Measurements from ENCODE around the gene MED13L. TPM values are rescaled to one million over a fixed set of nuclear protein-coding genes. Genes with fewer than 3 reads are reported as not detected.
A peak's percentile ranks its signal among the peaks of the same experiment; 100 is the strongest.

Gene MED13L
- total RNA-seq, 2 donors from 2014 or later: 121 to 142 TPM

DNA sequence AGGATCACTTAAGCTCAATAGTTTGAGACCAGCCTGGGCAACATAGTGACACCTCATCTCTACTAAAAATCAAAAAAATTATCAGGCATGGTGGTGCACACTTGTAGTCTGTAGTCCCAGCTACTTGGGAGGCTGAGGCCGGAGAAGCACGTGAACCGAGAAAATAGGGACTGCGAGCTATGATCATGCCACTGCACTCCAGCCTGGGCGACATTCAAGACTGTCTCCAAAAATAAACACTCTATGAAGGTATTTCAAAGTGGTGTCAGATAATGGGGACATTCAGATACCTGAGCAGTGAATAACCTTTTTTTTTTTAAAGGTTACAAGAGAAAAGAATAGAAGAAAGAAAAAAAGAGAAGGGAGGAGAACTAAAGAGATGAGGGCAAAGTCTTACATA is 98.1 kb downstream of the MED13L start:
- H3K4me1 Mint-ChIP-seq (ENCODE audit: low read depth in 2 of 2): peaks cover 37 to 50% of the 10 kb centered on the region in 2 donors
- peaks cover 4% of the 10 kb centered on the region for H3K9me3 Mint-ChIP-seq
- no peak overlapping the region for H3K4me3 Mint-ChIP-seq
- H3K36me3 Mint-ChIP-seq: peaks cover 4% of the 10 kb centered on the region
- ATAC-seq: no peak
- H3K27me3 Mint-ChIP-seq: no peaks in the 10 kb centered on the region
- DNase-seq (ENCODE audit: low spot score): no peak
- H3K27ac Mint-ChIP-seq: peak overlapping the region in 1 of 2 donors; percentile 40

DNA sequence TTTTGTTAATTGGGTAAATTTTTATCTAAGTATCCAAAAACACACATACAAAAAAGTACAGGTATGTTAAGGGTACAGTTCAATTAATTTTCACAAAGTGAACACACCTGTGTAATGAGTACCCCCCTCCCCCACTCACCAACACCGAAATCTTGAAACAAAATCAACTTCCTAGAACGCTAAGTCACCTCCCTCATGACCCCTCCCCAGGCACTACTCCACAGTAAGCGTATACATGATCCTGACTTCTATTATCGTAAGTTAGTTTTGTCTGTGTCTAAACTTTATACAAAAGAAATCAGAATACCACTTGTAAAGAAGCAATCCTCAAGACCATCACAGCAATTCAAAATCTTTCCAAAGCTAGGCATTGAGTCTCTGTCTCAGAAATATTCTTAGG is 100.5 kb downstream of the MED13L start:
- H3K4me1 Mint-ChIP-seq (ENCODE audit: low read depth in 2 of 2): peaks cover 34 to 52% of the 10 kb centered on the region in 2 donors
- DNase-seq (ENCODE audit: low spot score): no peak
- H3K36me3 Mint-ChIP-seq: no peaks in the 10 kb centered on the region
- peaks cover 4% of the 10 kb centered on the region for H3K9me3 Mint-ChIP-seq
- no peak overlapping the region for H3K4me3 Mint-ChIP-seq
- H3K27me3 Mint-ChIP-seq: no peaks in the 10 kb centered on the region
- ATAC-seq: no peak
- no peak overlapping the region for H3K27ac Mint-ChIP-seq

DNA sequence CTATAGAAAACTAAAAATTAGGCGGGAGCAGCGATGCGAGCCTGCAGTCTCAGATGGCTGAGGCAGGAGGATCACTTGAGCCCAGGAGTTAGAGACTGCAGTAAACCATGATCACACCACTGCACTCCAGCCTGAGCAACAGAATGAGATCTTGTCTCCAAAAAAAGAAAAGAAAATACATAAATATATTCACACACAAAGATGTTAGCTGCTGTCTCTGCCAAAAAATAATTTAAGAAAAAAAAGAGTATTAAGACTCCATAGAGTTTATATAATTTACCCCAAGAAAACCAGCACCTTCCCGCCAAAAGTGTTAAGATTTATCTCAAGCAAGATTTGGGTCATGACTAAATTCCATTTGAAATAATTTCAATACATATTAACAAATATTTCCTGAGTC is 102.6 kb downstream of the MED13L start:
- peaks cover 46 to 62% of the 10 kb centered on the region in 2 donors for H3K4me1 Mint-ChIP-seq (ENCODE audit: low read depth in 2 of 2)
- peak overlapping the region; percentile 98 to 99 for H3K27ac Mint-ChIP-seq
- ATAC-seq: no peak
- no peak for DNase-seq (ENCODE audit: low spot score)
- no peak overlapping the region for H3K4me3 Mint-ChIP-seq
- H3K36me3 Mint-ChIP-seq: peaks cover 8% of the 10 kb centered on the region
- no peaks in the 10 kb centered on the region for H3K27me3 Mint-ChIP-seq
- H3K9me3 Mint-ChIP-seq: peaks cover 4% of the 10 kb centered on the region

DNA sequence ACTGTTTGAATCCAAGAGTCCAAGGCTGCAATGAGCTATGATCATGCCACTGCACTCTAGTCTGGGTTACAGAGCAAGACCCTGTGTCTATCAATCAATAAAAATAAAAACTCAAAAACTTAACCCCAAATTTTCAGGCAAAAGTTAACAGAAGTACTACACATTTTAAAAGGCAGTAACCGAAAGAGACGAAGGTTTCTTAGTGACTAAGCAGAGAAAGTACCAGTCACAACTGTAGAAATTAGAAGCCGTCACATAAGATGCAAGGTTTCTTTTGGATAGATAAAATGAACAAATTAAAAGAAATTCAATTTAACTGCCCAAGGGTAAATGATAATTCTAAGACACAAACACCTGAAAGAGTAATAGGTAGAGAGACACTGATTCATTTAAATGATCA is 103.5 kb downstream of the MED13L start:
- DNase-seq (ENCODE audit: low spot score) (no peak), ATAC-seq (peak in 1 of 2 donors; percentile 42)
- peak overlapping the region; percentile 98 to 99 for H3K27ac Mint-ChIP-seq
- no peaks in the 10 kb centered on the region for H3K27me3 Mint-ChIP-seq
- peaks cover 4% of the 10 kb centered on the region for H3K9me3 Mint-ChIP-seq
- peaks cover 8% of the 10 kb centered on the region for H3K36me3 Mint-ChIP-seq
- peak overlapping the region; percentile 62 for H3K4me3 Mint-ChIP-seq
- peaks cover 46 to 67% of the 10 kb centered on the region in 2 donors for H3K4me1 Mint-ChIP-seq (ENCODE audit: low read depth in 2 of 2)

GRCh38 chr12:116172224-116172849 is 105.2 kb downstream of the MED13L start:
- ATAC-seq (peak; percentile 97 to 98), DNase-seq (ENCODE audit: low spot score) (peak; percentile 77)
- H3K9me3 Mint-ChIP-seq: peaks cover 4% of the 10 kb centered on the region
- no peaks in the 10 kb centered on the region for H3K27me3 Mint-ChIP-seq
- peak overlapping the region; percentile 98 to 99 for H3K27ac Mint-ChIP-seq
- H3K4me1 Mint-ChIP-seq (ENCODE audit: low read depth in 2 of 2): peaks cover 49 to 71% of the 10 kb centered on the region in 2 donors
- H3K36me3 Mint-ChIP-seq: peaks cover 8% of the 10 kb centered on the region
- H3K4me3 Mint-ChIP-seq: peak overlapping the region; percentile 89

GRCh38 chr12:116171549-116171948 is 105.9 kb downstream of the MED13L start:
- Mint-ChIP-seq H3K9me3 (peaks cover 4% of the 10 kb centered on the region), H3K27me3 (no peaks in the 10 kb centered on the region), H3K4me3 (peak overlapping the region; percentile 89), H3K36me3 (peaks cover 8% of the 10 kb centered on the region), H3K4me1 (ENCODE audit: low read depth in 2 of 2) (peaks cover 46 to 71% of the 10 kb centered on the region in 2 donors), H3K27ac (peak overlapping the region; percentile 98 to 99)
- peak in 1 of 2 donors; percentile 19 for ATAC-seq
- no peak for DNase-seq (ENCODE audit: low spot score)

- H3K4me3 Mint-ChIP-seq: no peak overlapping the region
- peaks cover 52 to 69% of the 10 kb centered on the region in 2 donors for H3K4me1 Mint-ChIP-seq (ENCODE audit: low read depth in 2 of 2)
- no peak overlapping the region for H3K27ac Mint-ChIP-seq
- no peaks in the 10 kb centered on the region for H3K27me3 Mint-ChIP-seq
- H3K36me3 Mint-ChIP-seq: peaks cover 8% of the 10 kb centered on the region
- H3K9me3 Mint-ChIP-seq: no peaks in the 10 kb centered on the region
- DNase-seq (ENCODE audit: low spot score) (no peak), ATAC-seq (no peak)
These were observed 108.4 kb downstream of the MED13L start for GRCh38 chr12:116169071-116169470.

DNA sequence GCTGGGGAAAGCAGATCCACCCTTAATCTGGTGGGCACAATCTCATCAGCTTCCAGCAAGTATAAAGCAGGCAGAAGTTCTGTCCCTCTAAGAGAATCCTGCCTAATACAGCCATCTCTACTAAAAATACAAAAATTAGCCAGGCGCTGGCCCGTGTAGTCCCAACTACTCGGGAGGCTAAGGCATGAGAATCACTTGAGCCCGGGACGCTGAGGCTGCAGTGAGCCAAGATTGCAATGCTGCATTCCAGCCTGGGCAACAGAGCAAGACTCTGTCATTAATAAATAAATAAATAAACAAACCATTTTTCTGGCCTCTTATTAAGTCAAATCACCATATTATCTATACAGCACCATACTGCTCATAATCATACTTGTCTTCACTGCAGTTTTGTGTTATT is 111.2 kb downstream of the MED13L start:
- Mint-ChIP-seq H3K27me3 (no peaks in the 10 kb centered on the region), H3K36me3 (peaks cover under 1% of the 10 kb centered on the region), H3K27ac (peak overlapping the region; percentile 80 to 97), H3K9me3 (no peaks in the 10 kb centered on the region), H3K4me3 (no peak overlapping the region), H3K4me1 (ENCODE audit: low read depth in 2 of 2) (peaks cover 47 to 53% of the 10 kb centered on the region in 2 donors)
- ATAC-seq (no peak), DNase-seq (ENCODE audit: low spot score) (no peak)

DNA sequence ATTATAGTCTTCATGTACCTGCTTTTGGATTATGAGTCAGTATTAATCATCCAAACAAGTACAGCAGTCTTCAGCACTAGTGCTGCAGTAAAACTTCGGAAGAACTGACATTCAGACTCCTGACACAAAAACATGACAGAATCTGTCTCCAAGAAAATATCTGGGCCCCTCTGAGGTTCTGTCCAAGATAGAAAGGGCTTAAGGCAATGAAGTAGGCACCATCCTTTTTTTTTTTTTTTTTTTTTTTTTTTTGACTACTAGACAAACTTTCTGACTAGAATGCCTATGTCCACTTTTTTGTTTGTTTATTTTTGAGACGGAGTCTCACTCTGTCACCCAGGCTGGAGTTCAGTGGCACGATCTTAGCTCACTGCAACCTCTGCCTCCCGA is 112.5 kb downstream of the MED13L start:
- Mint-ChIP-seq H3K27ac (peak overlapping the region; percentile 80 to 97), H3K27me3 (no peaks in the 10 kb centered on the region), H3K4me3 (peak overlapping the region; percentile 52), H3K9me3 (no peaks in the 10 kb centered on the region), H3K4me1 (ENCODE audit: low read depth in 2 of 2) (peaks cover 47 to 54% of the 10 kb centered on the region in 2 donors), H3K36me3 (no peaks in the 10 kb centered on the region)
- DNase-seq (ENCODE audit: low spot score) (no peak), ATAC-seq (peak in 1 of 2 donors; percentile 53)

- Mint-ChIP-seq H3K36me3 (no peaks in the 10 kb centered on the region), H3K9me3 (no peaks in the 10 kb centered on the region), H3K27me3 (no peaks in the 10 kb centered on the region), H3K27ac (peak overlapping the region; percentile 80 to 97), H3K4me1 (ENCODE audit: low read depth in 2 of 2) (peaks cover 46 to 49% of the 10 kb centered on the region in 2 donors), H3K4me3 (peak overlapping the region; percentile 52)
- ATAC-seq: peak; percentile 86 to 88
- DNase-seq (ENCODE audit: low spot score): no peak
These were observed 113.0 kb downstream of the MED13L start for GRCh38 chr12:116164250-116165035.

DNA sequence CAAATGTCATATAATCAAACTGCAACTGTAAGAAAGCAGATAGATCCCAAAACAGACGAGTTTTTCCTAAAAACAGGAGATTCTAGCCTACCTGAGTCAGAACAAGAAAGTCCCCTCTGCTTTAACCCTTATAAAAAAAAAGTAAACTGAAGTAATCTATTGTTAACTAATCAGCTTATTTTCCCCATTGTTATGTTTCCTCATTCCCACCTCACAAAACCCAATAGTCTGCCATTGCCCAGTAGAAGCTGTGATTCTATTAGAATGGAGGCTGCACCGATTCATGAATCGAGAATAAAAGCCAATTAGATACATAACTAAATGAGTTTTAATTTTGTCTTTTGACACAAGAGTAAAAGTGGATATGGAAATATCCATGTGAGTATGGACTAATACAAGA is 115.4 kb downstream of the MED13L start:
- no peak overlapping the region for H3K4me3 Mint-ChIP-seq
- no peaks in the 10 kb centered on the region for H3K27me3 Mint-ChIP-seq
- no peaks in the 10 kb centered on the region for H3K36me3 Mint-ChIP-seq
- ATAC-seq (no peak), DNase-seq (ENCODE audit: low spot score) (no peak)
- H3K27ac Mint-ChIP-seq: peak overlapping the region in 1 of 2 donors; percentile 80
- no peaks in the 10 kb centered on the region for H3K9me3 Mint-ChIP-seq
- peaks cover 56 to 63% of the 10 kb centered on the region in 2 donors for H3K4me1 Mint-ChIP-seq (ENCODE audit: low read depth in 2 of 2)

DNA sequence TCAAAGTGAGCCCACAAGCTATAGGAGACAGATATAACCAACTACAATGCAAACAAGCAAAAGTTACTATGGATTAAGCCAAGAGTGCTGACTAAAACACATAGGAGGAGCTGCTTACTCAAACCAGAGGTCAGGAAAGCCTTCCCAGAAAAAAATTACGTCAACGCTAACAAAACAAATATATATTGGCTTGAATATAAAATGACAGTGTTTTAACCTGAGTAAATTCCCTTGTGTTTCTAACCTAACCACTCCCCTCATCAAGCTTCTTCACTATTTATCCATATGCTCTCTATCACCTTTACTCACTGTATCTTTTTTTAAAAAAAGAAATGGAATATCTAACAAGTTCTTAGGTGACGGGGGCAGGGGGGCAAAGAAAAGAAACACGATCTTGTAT is 115.9 kb downstream of the MED13L start:
- ATAC-seq (no peak), DNase-seq (ENCODE audit: low spot score) (no peak)
- Mint-ChIP-seq H3K4me3 (no peak overlapping the region), H3K27me3 (no peaks in the 10 kb centered on the region), H3K27ac (peak overlapping the region in 1 of 2 donors; percentile 80), H3K36me3 (no peaks in the 10 kb centered on the region), H3K4me1 (ENCODE audit: low read depth in 2 of 2) (peaks cover 58 to 59% of the 10 kb centered on the region in 2 donors), H3K9me3 (no peaks in the 10 kb centered on the region)

GRCh38 chr12:116160883-116161458 is 116.5 kb downstream of the MED13L start:
- H3K4me1 Mint-ChIP-seq (ENCODE audit: low read depth in 2 of 2): peaks cover 55 to 56% of the 10 kb centered on the region in 2 donors
- no peak overlapping the region for H3K4me3 Mint-ChIP-seq
- peak overlapping the region in 1 of 2 donors; percentile 80 for H3K27ac Mint-ChIP-seq
- no peaks in the 10 kb centered on the region for H3K9me3 Mint-ChIP-seq
- DNase-seq (ENCODE audit: low spot score): no peak
- H3K27me3 Mint-ChIP-seq: no peaks in the 10 kb centered on the region
- no peaks in the 10 kb centered on the region for H3K36me3 Mint-ChIP-seq
- ATAC-seq: no peak

DNA sequence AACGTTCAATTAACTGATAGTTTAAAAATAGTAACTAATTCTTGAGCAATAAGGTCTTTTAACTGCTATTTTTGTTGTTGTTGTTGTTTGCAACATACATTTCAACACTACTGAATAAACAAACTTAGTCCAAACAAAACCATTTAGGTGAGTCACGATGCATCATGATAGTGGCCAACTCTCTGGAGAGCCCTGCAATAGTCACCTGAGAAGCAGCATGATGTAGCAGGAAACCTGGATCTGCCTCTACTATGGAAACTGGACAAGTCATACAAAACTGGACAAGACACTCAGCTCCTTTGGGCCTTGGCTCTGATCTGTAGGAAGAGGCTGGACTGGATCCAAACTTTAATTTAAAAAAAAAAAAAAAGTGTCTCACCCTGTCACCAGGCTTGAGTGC is 117.3 kb downstream of the MED13L start:
- ATAC-seq (no peak), DNase-seq (ENCODE audit: low spot score) (no peak)
- no peaks in the 10 kb centered on the region for H3K27me3 Mint-ChIP-seq
- H3K4me1 Mint-ChIP-seq (ENCODE audit: low read depth in 2 of 2): peaks cover 47 to 48% of the 10 kb centered on the region in 2 donors
- H3K36me3 Mint-ChIP-seq: no peaks in the 10 kb centered on the region
- H3K27ac Mint-ChIP-seq: no peak overlapping the region
- no peaks in the 10 kb centered on the region for H3K9me3 Mint-ChIP-seq
- H3K4me3 Mint-ChIP-seq: no peak overlapping the region

Data from natural killer cell treated with Interleukin-12 subunit alpha and Interleukin-12 subunit beta and Interleukin-15 and Interleukin-18, amount 100 ng/mL, for 72 hours (primary cell).